SK-N-SH treated with all-trans-retinoic acid at 6 μM for 48 hours (cell line): ENCODE results near the gene PARVG.
"Not testable (repeated sequence)": the region's sequence is repeated elsewhere in the genome, so short reads cannot be mapped to it uniquely, and the experiment has no call there.

ENCODE experiments used
- ATAC-seq: fragments of 200-7000 bp; cut with Tn5 transposase; 3 replicates; pipeline ENCODE4 v1.9.1; 2020; ENCODE audit warnings: mild to moderate bottlenecking, moderate library complexity
- ARNTL ChIP-seq: fragments of 450-650 bp; formaldehyde crosslinking; IDR thresholded peaks from 2 replicates; pipeline ENCODE4 v1.5.0; 2020; ENCODE audit warnings: low read depth, mild to moderate bottlenecking, moderate library complexity, borderline replicate concordance
- BACH2 ChIP-seq: fragments of 250-450 bp; sonication (Bioruptor Pico); IDR thresholded peaks from 2 replicates; pipeline ENCODE4 v1.9.0; 2021; ENCODE audit warnings: mild to moderate bottlenecking, borderline replicate concordance
- CSDC2 ChIP-seq: fragments of 250-450 bp; sonication (Bioruptor Pico); IDR thresholded peaks from 2 replicates; pipeline ENCODE4 v1.5.0; 2020; ENCODE audit warnings: mild to moderate bottlenecking, moderate library complexity
- ESRRG ChIP-seq: fragments of 250-450 bp; sonication (Bioruptor Pico); IDR thresholded peaks from 2 replicates; pipeline ENCODE4 v1.6.1; 2021; ENCODE audit warnings: mild to moderate bottlenecking
- GLIS3 ChIP-seq: fragments of 250-450 bp; sonication (Bioruptor Pico); IDR thresholded peaks from 2 replicates; pipeline ENCODE4 v1.5.0; 2020; ENCODE audit warnings: mild to moderate bottlenecking, moderate library complexity
- PPARA ChIP-seq: fragments of 250-450 bp; sonication (Bioruptor Pico); IDR thresholded peaks from 2 replicates; pipeline ENCODE4 v1.5.0; 2020; ENCODE audit warnings: mild to moderate bottlenecking, borderline replicate concordance
- RARB ChIP-seq: fragments of 250-450 bp; sonication (Bioruptor Pico); IDR thresholded peaks from 2 replicates; pipeline ENCODE4 v1.8.0; 2021; ENCODE audit warnings: mild to moderate bottlenecking, moderate library complexity
- SNAI2 ChIP-seq: fragments of 250-450 bp; sonication (Bioruptor Pico); IDR thresholded peaks from 2 replicates; pipeline ENCODE4 v1.5.0; 2020; ENCODE audit warnings: mild to moderate bottlenecking, moderate library complexity
- TCF4 ChIP-seq: fragments of 250-450 bp; sonication (Bioruptor Pico); IDR thresholded peaks from 2 replicates; pipeline ENCODE4 v1.8.0; 2021; ENCODE audit warnings: mild to moderate bottlenecking, moderate library complexity, borderline replicate concordance
- TOX ChIP-seq: fragments of 250-450 bp; sonication (Bioruptor Pico); IDR thresholded peaks from 2 replicates; pipeline ENCODE4 v1.8.0; 2021; ENCODE audit warnings: mild to moderate bottlenecking, moderate library complexity, borderline replicate concordance
- ZC3H10 ChIP-seq: fragments of 250-450 bp; sonication (Bioruptor Pico); IDR thresholded peaks from 2 replicates; pipeline ENCODE4 v1.5.1; 2021; ENCODE audit warnings: mild to moderate bottlenecking, moderate library complexity
- ZFP30 ChIP-seq: fragments of 450-650 bp; formaldehyde crosslinking; IDR thresholded peaks from 2 replicates; pipeline ENCODE4 v1.5.0; 2022; ENCODE audit warnings: mild to moderate bottlenecking, moderate library complexity
- ZNF565 ChIP-seq: fragments of 450-650 bp; formaldehyde crosslinking; conservative IDR thresholded peaks from 2 replicates; pipeline ENCODE4 v1.5.0; 2020; ENCODE audit warnings: low read depth, mild to moderate bottlenecking, moderate library complexity
- ZNF70 ChIP-seq: fragments of 450-650 bp; formaldehyde crosslinking; IDR thresholded peaks from 2 replicates; pipeline ENCODE4 v1.5.0; 2020; ENCODE audit warnings: mild to moderate bottlenecking, moderate library complexity
- ZNF8 ChIP-seq: fragments of 450-650 bp; formaldehyde crosslinking; IDR thresholded peaks from 2 replicates; pipeline ENCODE4 v1.5.0; 2020; ENCODE audit warnings: mild to moderate bottlenecking, moderate library complexity
- TF ChIP-seq, protein P1 (sequence below): fragments of 250-450 bp; sonication (Bioruptor Pico); IDR thresholded peaks from 2 replicates; pipeline ENCODE4 v1.5.1; 2020; ENCODE audit warnings: low read depth, mild to moderate bottlenecking, moderate library complexity
- TF ChIP-seq, protein P2 (sequence below): fragments of 250-450 bp; sonication (Bioruptor Pico); IDR thresholded peaks from 2 replicates; pipeline ENCODE4 v1.5.1; 2021; ENCODE audit warnings: mild to moderate bottlenecking, moderate library complexity
- TF ChIP-seq, protein P3 (sequence below): fragments of 250-450 bp; sonication (Bioruptor Pico); IDR thresholded peaks from 2 replicates; pipeline ENCODE4 v1.8.0; 2021; ENCODE audit warnings: low read depth, mild to moderate bottlenecking, moderate library complexity, borderline replicate concordance
- TF ChIP-seq, protein P4 (sequence below): fragments of 250-450 bp; sonication (Bioruptor Pico); IDR thresholded peaks from 2 replicates; pipeline ENCODE4 v1.8.0; 2020; ENCODE audit warnings: mild to moderate bottlenecking, moderate library complexity, borderline replicate concordance

PARVG gene

DNA sequence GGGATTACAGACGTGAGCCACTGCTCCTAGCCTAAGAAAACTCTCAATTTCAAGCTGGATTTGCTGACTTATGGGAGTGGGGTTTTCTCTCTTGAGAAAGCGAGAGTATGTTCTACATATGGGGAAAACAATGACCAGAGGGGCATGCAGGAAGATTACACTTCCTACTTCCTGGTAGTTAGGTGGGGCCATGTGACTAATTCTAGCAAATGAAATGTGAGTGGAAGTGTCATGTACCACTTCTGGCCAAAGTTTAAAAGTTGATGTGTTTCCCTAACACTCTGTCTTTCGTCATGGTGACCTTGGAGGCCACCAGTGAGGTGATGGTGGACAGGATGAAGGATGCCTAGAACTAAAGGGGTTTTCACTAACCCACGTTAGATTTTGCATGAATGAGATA lies 50.5 kb downstream of the PARVG start:
- TF ChIP-seq, protein P1, sequence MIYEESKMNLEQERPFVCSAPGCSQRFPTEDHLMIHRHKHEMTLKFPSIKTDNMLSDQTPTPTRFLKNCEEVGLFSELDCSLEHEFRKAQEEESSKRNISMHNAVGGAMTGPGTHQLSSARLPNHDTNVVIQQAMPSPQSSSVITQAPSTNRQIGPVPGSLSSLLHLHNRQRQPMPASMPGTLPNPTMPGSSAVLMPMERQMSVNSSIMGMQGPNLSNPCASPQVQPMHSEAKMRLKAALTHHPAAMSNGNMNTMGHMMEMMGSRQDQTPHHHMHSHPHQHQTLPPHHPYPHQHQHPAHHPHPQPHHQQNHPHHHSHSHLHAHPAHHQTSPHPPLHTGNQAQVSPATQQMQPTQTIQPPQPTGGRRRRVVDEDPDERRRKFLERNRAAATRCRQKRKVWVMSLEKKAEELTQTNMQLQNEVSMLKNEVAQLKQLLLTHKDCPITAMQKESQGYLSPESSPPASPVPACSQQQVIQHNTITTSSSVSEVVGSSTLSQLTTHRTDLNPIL (CRISPR knock-in tag), result no peak
- TF ChIP-seq ZC3H10 (CRISPR knock-in tag), result no peak
- no peak for TF ChIP-seq TOX (CRISPR knock-in tag)
- no peak for TF ChIP-seq RARB (CRISPR knock-in tag)
- TF ChIP-seq ARNTL, result no peak
- TF ChIP-seq, protein P2, sequence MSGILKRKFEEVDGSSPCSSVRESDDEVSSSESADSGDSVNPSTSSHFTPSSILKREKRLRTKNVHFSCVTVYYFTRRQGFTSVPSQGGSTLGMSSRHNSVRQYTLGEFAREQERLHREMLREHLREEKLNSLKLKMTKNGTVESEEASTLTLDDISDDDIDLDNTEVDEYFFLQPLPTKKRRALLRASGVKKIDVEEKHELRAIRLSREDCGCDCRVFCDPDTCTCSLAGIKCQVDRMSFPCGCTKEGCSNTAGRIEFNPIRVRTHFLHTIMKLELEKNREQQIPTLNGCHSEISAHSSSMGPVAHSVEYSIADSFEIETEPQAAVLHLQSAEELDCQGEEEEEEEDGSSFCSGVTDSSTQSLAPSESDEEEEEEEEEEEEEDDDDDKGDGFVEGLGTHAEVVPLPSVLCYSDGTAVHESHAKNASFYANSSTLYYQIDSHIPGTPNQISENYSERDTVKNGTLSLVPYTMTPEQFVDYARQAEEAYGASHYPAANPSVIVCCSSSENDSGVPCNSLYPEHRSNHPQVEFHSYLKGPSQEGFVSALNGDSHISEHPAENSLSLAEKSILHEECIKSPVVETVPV (CRISPR knock-in tag), result no peak
- TF ChIP-seq BACH2 (CRISPR knock-in tag), result no peak
- TF ChIP-seq ESRRG (CRISPR knock-in tag), result no peak
- ATAC-seq, result no peak

DNA sequence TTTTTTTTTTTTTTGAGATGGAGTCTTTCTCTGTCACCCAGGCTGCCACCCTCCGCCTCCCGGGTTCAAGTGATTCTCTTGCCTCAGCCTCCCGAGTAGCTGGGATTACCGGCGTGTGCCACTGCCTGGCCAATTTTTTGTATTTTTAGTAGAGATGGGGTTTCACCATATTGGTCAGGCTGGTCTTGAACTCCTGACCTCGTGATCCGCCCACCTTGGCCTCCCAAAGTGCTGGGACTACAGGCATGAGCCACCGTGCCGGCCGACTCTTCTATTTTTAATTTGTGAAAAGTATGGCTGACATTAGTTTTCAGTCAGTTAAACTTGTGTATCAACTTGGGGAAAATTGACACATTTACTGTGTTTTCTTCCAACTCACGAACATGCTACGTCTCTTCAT lies 53.6 kb downstream of the PARVG start:
- ATAC-seq, result not testable (repeated sequence)

DNA sequence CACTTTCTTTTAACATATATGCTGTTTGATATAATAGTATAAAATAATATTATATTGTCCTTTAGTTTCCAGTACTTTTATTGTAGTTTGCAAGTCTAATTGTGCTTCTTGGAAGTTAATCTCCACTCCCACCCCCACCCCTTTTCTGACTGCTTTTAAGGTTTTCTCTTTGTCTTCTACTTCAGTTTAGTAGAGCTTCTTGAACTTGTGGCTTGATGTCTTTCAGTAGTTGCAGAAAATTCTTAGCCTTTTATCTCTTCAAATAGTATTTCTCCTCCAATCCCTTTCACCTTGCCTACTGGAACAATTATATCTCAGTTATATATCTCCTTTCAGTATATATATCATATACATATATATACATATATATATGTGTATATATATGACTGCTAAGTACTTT lies 56.6 kb downstream of the PARVG start:
- TF ChIP-seq ZNF70 (CRISPR knock-in tag) (no peak), BACH2 (CRISPR knock-in tag) (no peak), CSDC2 (CRISPR knock-in tag) (no peak), GLIS3 (no peak), RARB (CRISPR knock-in tag) (no peak), ZFP30 (CRISPR knock-in tag) (no peak), ESRRG (CRISPR knock-in tag) (no peak), SNAI2 (CRISPR knock-in tag) (no peak), ZNF8 (CRISPR knock-in tag) (no peak), TOX (CRISPR knock-in tag) (no peak), ZC3H10 (CRISPR knock-in tag) (no peak)
- TF ChIP-seq, protein P2 (CRISPR knock-in tag), result no peak
- TF ChIP-seq, protein P3, sequence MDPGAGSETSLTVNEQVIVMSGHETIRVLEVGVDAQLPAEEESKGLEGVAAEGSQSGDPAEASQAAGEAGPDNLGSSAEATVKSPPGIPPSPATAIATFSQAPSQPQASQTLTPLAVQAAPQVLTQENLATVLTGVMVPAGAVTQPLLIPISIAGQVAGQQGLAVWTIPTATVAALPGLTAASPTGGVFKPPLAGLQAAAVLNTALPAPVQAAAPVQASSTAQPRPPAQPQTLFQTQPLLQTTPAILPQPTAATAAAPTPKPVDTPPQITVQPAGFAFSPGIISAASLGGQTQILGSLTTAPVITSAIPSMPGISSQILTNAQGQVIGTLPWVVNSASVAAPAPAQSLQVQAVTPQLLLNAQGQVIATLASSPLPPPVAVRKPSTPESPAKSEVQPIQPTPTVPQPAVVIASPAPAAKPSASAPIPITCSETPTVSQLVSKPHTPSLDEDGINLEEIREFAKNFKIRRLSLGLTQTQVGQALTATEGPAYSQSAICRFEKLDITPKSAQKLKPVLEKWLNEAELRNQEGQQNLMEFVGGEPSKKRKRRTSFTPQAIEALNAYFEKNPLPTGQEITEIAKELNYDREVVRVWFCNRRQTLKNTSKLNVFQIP (CRISPR knock-in tag), result no peak
- ATAC-seq, result no peak

DNA sequence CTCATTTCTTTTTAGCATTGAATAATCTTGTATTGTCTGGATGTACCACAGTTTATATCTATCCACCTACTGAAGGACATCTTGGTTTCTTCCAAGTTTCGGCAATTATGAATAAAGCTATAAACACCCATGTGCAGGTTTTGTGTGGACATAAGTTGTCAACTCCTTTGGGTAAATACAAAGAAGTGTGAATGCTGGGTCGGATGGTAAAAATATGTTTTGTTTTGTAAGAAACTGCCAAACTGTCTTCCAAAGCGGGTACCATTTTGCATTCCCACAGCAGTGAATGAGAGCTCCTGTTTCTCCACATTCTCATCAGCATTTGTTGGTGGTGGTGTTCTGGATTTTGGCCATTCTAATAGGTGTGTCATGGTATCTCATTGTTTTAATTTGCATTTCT lies 60.4 kb downstream of the PARVG start:
- ATAC-seq, result not testable (repeated sequence)

DNA sequence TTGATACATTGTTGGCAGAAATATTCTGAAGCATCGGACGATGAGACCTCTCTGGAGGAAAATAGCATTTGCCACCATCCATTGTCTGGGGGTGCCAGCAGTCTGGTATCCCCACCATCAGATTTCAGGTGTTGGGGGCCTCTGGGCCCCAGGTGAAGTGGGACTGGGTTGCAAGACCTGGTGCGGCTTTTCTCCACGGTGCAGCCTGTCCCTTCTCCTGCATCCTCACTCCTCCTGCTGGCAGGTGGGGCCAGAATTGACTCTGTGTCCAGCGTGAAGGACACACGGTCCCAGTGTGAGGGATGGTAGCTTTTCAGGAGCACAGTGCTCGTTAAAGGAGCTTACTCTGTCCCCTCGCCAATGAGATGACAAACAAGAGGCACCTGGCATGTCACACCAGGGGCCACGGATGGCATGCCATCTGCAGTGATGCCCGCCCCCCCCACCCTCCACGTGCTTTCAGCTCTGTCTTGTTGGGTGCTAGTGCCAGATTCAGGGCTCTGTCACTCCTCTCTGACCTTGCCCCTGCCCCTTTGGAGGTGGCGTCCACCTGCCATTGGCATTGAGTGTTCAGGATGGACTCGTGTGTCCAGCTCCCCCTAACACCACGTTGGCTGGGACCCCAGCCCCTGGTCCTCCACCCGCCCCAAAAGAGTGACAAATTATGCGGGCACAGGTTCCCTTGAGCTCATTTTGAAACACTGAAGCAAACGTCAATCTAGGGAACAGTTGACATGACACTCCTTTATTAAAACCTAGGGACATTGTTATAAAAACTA lies 62.4 kb downstream of the PARVG start:
- ATAC-seq, result no peak
- no peak for TF ChIP-seq CSDC2 (CRISPR knock-in tag)
- TF ChIP-seq, protein P3 (CRISPR knock-in tag), result no peak
- no peak for TF ChIP-seq TOX (CRISPR knock-in tag)
- no peak for TF ChIP-seq ARNTL
- no peak for TF ChIP-seq ZNF565
- no peak for TF ChIP-seq ZNF70 (CRISPR knock-in tag)
- TF ChIP-seq, protein P1 (CRISPR knock-in tag), result no peak
- no peak for TF ChIP-seq ESRRG (CRISPR knock-in tag)
- TF ChIP-seq SNAI2 (CRISPR knock-in tag), result no peak
- no peak for TF ChIP-seq ZFP30 (CRISPR knock-in tag)
- no peak for TF ChIP-seq RARB (CRISPR knock-in tag)
- no peak for TF ChIP-seq GLIS3
- TF ChIP-seq ZNF8 (CRISPR knock-in tag), result no peak
- TF ChIP-seq, protein P4, sequence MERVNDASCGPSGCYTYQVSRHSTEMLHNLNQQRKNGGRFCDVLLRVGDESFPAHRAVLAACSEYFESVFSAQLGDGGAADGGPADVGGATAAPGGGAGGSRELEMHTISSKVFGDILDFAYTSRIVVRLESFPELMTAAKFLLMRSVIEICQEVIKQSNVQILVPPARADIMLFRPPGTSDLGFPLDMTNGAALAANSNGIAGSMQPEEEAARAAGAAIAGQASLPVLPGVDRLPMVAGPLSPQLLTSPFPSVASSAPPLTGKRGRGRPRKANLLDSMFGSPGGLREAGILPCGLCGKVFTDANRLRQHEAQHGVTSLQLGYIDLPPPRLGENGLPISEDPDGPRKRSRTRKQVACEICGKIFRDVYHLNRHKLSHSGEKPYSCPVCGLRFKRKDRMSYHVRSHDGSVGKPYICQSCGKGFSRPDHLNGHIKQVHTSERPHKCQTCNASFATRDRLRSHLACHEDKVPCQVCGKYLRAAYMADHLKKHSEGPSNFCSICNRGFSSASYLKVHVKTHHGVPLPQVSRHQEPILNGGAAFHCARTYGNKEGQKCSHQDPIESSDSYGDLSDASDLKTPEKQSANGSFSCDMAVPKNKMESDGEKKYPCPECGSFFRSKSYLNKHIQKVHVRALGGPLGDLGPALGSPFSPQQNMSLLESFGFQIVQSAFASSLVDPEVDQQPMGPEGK (CRISPR knock-in tag), result no peak
- no peak for TF ChIP-seq PPARA
- no peak for TF ChIP-seq TCF4 (CRISPR knock-in tag)
